ENCODE data around the gene ZNF569. TPM values are rescaled to one million over a fixed set of nuclear protein-coding genes. Genes with fewer than 3 reads are reported as not detected.
A peak's percentile ranks its signal among the peaks of the same experiment; 100 is the strongest.

Gene ZNF569
- total and polyA plus RNA-seq, 10 of the 15 experiments (the other 5 are each of a cell fraction or from before 2014, with no cell fraction given), result 0.82 to 4.3 (median 2.3) TPM

- intact Hi-C loops (cut with micrococcal nuclease; ENCODE audit: unreplicated experiment), result loop anchor here (5.0 kb wide), 4 partner anchors 123 to 697 kb away; partner anchors contain the start of genes ZFP30, ZNF540, ZNF571 and ZNF850
- SMC1A ChIA-PET (ENCODE audit: uncharacterized antibody, unreplicated experiment), result no interaction called here
- H3K4me3 ChIP-seq, result peak within 1 kb of the TSS; percentile 84
- TF ChIP-seq, protein P1, sequence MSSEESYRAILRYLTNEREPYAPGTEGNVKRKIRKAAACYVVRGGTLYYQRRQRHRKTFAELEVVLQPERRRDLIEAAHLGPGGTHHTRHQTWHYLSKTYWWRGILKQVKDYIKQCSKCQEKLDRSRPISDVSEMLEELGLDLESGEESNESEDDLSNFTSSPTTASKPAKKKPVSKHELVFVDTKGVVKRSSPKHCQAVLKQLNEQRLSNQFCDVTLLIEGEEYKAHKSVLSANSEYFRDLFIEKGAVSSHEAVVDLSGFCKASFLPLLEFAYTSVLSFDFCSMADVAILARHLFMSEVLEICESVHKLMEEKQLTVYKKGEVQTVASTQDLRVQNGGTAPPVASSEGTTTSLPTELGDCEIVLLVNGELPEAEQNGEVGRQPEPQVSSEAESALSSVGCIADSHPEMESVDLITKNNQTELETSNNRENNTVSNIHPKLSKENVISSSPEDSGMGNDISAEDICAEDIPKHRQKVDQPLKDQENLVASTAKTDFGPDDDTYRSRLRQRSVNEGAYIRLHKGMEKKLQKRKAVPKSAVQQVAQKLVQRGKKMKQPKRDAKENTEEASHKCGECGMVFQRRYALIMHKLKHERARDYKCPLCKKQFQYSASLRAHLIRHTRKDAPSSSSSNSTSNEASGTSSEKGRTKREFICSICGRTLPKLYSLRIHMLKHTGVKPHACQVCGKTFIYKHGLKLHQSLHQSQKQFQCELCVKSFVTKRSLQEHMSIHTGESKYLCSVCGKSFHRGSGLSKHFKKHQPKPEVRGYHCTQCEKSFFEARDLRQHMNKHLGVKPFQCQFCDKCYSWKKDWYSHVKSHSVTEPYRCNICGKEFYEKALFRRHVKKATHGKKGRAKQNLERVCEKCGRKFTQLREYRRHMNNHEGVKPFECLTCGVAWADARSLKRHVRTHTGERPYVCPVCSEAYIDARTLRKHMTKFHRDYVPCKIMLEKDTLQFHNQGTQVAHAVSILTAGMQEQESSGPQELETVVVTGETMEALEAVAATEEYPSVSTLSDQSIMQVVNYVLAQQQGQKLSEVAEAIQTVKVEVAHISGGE (CRISPR knock-in tag; IDR thresholded peaks at IDR 0.05), result peak; percentile 88
- 0 out of 2 replicates have a peak, but pooled peaks have one; percentile 44 for TF ChIP-seq GATAD2B (conservative IDR thresholded peaks at IDR 0.05; ENCODE audit: low read depth)
- peak; percentile 71; the same call in 1 of the 2 replicates for TF ChIP-seq STAT1 (conservative IDR thresholded peaks at IDR 0.05)
- TF ChIP-seq TBL1XR1 (IDR thresholded peaks at IDR 0.05; ENCODE audit: low read depth, low read length), result peak; percentile 50; the same call in 1 of the 2 replicates
- TF ChIP-seq HSF1 (IDR thresholded peaks at IDR 0.05; ENCODE audit: low read depth, low read length), result peak; percentile 28; the same call in 1 of the 2 replicates
- 0 out of 2 replicates have a peak, but pooled peaks have one; percentile 29 for TF ChIP-seq TARDBP (IDR thresholded peaks at IDR 0.05; ENCODE audit: borderline replicate concordance)
- no peak for TF ChIP-seq HDAC2 (IDR thresholded peaks at IDR 0.05)
- TF ChIP-seq NBN (IDR thresholded peaks at IDR 0.05), result 0 out of 2 replicates have a peak, but pooled peaks have one; percentile 54
- no peak for TF ChIP-seq NR2C2 (IDR thresholded peaks at IDR 0.05; ENCODE audit: borderline replicate concordance, control insufficient read depth, insufficient read length, low read depth)
- TF ChIP-seq SPI1 (IDR thresholded peaks at IDR 0.05; ENCODE audit: borderline replicate concordance, insufficient read depth, low read depth, low read length), result peak; percentile 8; the same call in 1 of the 2 replicates
- TF ChIP-seq GABPA (IDR thresholded peaks at IDR 0.05; ENCODE audit: low read depth), result peak; percentile 89
- peak; percentile 58; the same call in 1 of the 2 replicates for TF ChIP-seq CREM (IDR thresholded peaks at IDR 0.05; ENCODE audit: low read depth)
- no peak for TF ChIP-seq SREBF2 (IDR thresholded peaks at IDR 0.05; ENCODE audit: low read length)
- peak; percentile 82 for TF ChIP-seq CHD2 (IDR thresholded peaks at IDR 0.05; ENCODE audit: borderline replicate concordance, low read depth, low read length)
- TF ChIP-seq NR2C1 (IDR thresholded peaks at IDR 0.05), result peak; percentile 86
- TF ChIP-seq MXI1 (IDR thresholded peaks at IDR 0.05; ENCODE audit: low read depth, low read length), result peak; percentile 71; the same call in 1 of the 2 replicates
- TF ChIP-seq, protein P2, sequence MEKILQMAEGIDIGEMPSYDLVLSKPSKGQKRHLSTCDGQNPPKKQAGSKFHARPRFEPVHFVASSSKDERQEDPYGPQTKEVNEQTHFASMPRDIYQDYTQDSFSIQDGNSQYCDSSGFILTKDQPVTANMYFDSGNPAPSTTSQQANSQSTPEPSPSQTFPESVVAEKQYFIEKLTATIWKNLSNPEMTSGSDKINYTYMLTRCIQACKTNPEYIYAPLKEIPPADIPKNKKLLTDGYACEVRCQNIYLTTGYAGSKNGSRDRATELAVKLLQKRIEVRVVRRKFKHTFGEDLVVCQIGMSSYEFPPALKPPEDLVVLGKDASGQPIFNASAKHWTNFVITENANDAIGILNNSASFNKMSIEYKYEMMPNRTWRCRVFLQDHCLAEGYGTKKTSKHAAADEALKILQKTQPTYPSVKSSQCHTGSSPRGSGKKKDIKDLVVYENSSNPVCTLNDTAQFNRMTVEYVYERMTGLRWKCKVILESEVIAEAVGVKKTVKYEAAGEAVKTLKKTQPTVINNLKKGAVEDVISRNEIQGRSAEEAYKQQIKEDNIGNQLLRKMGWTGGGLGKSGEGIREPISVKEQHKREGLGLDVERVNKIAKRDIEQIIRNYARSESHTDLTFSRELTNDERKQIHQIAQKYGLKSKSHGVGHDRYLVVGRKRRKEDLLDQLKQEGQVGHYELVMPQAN (conservative IDR thresholded peaks at IDR 0.05), result peak; percentile 65
Measured at GRCh38 chr19:37468961-37469777, 1.9 kb upstream of the ZNF569 start, which contains the start of gene ZNF570. TSS of gene ZNF570 (plus strand) at chr19:37469356. CDS start at chr19:37470355, 999 bp downstream.

More at GRCh38 chr19:37468961-37469777, 1.9 kb upstream of the ZNF569 start, which contains the start of gene ZNF570:
- ChIA-PET CTCF (no interaction called here), RAD21 (ENCODE audit: unreplicated experiment) (interaction anchor here (1.0 kb wide), 1 partner anchor 125 kb away, joined by 3 read pairs; the partner anchor contains the start of genes ZNF540 and ZNF571), POLR2A (no interaction called here)
- peak within 1 kb of the TSS; percentile 89 for H2AFZ ChIP-seq (ENCODE audit: control insufficient read depth, low read depth, low read length)
- peak within 1 kb of the TSS; percentile 49 for H3K27ac ChIP-seq (ENCODE audit: control insufficient read depth, insufficient read depth)
- peaks cover 4% of the 10 kb centered on the region for H3K4me1 ChIP-seq (ENCODE audit: control insufficient read depth, insufficient read depth, low read length)
- no peak for FAIRE-seq
- in situ Hi-C loops (cut with MboI), result no loop called here
- peak; percentile 85 for ATAC-seq
- DNase-seq (ENCODE audit: low read depth, low spot score), result peak; percentile 44
- H3K9me3 ChIP-seq (replicated peaks; ENCODE audit: control insufficient read depth, insufficient read depth, low read length), result peaks cover 6% of the 10 kb centered on the region
- peaks cover 0 to 2% of the 10 kb centered on the region in 2 experiments; a peak in 1 of 4 replicates for H3K36me3 ChIP-seq (ENCODE audit: control insufficient read depth in 2 of 2, insufficient read depth in 2 of 2, low read length in 1 of 2)
- 2% methylated on average over 60 of the region's 63 CpGs for WGBS (ENCODE audit: insufficient coverage, insufficient replicate concordance, low lambda C conversion rate, missing lambda C conversion rate)
- H3K27me3 ChIP-seq (replicated peaks in 1 of 2; ENCODE audit: control insufficient read depth in 2 of 2, insufficient read depth in 2 of 2, low read length in 1 of 2), result no peaks in the 10 kb centered on the region
- H3K79me2 ChIP-seq (ENCODE audit: control insufficient read depth, insufficient read depth, low read length), result peaks cover 8% of the 10 kb centered on the region
- H3K9ac ChIP-seq (ENCODE audit: control insufficient read depth, insufficient read depth, low read length), result peak within 1 kb of the TSS; percentile 80
- H3K4me2 ChIP-seq (ENCODE audit: control insufficient read depth, insufficient read depth), result peak within 1 kb of the TSS; percentile 96
- H4K20me1 ChIP-seq (ENCODE audit: control insufficient read depth, insufficient read depth), result no peaks in the 10 kb centered on the region
- no TSS peak for BruUV-seq (replicated peaks)
